Measurements from ENCODE around the gene KLF15. TPM values are rescaled to one million over a fixed set of nuclear protein-coding genes. Genes with fewer than 3 reads are reported as not detected.

The KLF15 gene
- total RNA-seq, 1 donor from 2014 or later = not detected

DNA sequence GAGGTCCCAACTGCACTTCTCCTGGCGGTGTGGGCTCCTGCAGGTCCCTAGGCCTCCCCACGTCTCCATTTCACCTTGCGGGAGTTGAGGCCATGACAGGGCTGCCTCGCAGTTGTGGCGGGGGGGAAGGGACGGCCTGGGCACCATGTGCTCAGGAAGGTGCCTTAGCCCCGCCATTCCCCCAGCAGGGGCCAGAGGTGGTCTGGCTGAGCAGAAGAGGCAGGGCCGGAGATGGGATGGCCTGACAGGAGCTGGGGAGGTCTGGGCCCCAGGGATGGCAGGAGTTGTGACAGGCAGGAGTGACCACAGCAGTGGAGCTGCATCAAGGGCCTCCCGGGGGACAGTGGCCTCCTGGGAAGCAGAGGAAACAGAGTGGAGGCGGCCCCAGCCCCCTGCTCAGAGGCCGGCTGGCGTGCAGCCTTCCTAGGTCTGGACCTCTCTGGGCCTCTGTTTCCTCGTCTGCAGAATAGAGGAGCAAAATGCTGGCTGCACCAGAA is 18.7 kb upstream of the KLF15 start:
- no peak for DNase-seq (ENCODE audit: low read depth)
- TF ChIP-seq, protein P1, sequence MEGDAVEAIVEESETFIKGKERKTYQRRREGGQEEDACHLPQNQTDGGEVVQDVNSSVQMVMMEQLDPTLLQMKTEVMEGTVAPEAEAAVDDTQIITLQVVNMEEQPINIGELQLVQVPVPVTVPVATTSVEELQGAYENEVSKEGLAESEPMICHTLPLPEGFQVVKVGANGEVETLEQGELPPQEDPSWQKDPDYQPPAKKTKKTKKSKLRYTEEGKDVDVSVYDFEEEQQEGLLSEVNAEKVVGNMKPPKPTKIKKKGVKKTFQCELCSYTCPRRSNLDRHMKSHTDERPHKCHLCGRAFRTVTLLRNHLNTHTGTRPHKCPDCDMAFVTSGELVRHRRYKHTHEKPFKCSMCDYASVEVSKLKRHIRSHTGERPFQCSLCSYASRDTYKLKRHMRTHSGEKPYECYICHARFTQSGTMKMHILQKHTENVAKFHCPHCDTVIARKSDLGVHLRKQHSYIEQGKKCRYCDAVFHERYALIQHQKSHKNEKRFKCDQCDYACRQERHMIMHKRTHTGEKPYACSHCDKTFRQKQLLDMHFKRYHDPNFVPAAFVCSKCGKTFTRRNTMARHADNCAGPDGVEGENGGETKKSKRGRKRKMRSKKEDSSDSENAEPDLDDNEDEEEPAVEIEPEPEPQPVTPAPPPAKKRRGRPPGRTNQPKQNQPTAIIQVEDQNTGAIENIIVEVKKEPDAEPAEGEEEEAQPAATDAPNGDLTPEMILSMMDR (conservative IDR thresholded peaks at IDR 0.05; ENCODE audit: low read depth, low read length) = no peak
- H3K4me3 ChIP-seq (ENCODE audit: low read depth, low read length) = no peak overlapping the region

DNA sequence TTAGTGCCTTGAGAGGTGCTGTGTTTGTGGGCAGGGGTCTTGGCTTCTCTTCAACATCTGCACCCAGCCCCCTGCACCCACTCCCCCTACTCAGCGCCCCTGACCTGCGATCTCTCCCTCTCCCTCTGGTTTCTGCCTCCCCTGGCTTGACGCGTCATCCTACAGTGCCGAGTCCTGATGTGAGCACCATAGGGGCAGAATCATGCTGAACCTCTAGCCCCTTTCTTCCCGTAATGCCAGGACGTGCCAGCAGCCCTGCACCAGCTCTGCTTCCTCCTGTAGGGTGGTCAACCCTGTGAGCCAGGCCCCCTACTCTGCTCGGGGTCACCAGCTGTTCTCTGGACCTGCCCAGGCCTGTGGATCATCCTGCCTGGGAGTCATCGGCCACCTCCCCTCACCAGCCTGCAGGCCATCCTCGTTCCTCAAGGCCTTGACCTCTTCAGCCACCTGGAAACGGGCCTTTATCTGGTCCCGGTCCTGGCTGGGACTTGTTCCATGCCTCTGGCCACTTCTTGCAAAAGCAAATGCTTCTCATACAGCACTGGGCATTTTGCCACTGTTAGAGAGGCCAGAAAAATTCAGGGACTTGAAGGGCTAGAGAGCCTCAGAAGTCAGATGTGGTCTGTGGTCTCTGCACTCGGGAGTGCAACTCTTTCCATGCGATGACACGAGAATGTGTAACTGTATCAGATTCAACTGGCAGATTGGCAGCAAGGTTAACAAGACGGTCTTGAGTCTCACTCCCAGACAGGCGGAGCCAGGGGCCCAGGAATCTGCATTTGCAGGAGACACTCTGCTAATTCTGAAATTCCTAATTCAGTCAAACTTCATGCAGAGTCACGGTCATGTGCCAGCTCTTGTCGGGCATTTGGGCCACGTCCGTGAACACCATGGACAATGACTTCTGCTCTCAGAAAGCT is 16.7 kb upstream of the KLF15 start:
- no peak for DNase-seq (ENCODE audit: low read depth)

DNA sequence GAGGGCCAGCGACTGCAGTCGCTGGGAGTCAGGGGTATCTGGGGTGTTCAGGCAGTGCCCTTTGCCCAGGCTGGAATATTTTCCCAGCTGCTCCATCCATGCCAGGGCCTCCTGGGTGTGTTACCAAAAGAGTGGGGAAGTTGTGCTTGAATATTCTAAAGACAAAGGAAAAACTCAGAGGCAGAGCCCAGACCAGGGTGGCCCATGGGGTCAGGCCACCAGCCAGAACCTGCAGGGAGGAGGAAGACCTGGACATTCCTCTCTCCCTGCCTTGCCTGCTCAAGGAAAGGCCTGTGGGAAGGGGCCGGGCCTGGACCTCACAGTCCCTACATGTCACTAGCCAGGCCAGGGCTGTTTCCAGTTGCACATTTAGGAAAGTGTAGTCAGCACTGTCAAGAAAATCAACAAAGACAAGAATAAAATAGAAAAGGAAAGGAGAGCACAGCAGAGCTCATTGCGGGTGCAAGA is 16.0 kb upstream of the KLF15 start:
- TF ChIP-seq, protein P1 (conservative IDR thresholded peaks at IDR 0.05; ENCODE audit: low read depth, low read length) = no peak
- no peak for DNase-seq (ENCODE audit: low read depth)

More for the DNA sequence above, 16.7 kb upstream of the KLF15 start:
- TF ChIP-seq, protein P1 (conservative IDR thresholded peaks at IDR 0.05; ENCODE audit: low read depth, low read length) = no peak
- no peak overlapping the region for H3K4me3 ChIP-seq (ENCODE audit: low read depth, low read length)

DNA sequence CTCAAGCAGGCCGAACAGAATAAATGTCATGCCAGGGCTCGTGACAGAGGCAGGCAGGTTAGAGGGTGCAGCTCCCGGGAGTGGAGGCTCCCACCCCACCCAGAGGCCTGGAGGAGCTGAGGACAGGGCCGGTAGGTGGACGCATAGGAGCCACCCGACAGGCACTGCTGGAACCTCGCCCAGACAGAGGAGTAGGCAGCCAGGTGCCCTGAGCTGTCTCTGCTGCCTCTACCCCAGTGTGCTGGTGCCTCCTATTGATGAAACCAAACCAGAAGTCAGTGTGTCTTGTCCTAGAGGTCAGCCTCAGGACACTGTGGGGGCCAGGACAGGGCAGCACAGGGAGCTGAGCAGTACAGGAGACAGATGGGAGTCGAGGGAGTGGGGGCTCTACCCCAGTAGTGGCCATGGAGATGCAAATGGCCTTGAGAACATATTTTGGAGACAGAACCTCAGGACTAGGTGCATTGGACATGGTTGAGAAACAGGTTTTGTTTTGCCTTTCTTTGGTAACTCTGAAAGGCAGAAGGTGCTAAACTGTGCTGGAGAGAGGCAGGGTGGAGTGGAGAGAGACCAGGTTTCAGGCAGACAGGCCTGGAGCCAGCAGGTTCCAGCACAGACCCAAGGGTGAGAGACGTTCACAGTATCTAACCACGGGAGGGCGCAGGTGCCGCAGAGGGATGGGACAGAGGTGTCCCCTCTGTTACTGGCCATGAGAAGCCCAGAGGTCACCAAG is 15.4 kb upstream of the KLF15 start:
- no peak for DNase-seq (ENCODE audit: low read depth)
- TF ChIP-seq, protein P1 (conservative IDR thresholded peaks at IDR 0.05; ENCODE audit: low read depth, low read length) = peak; percentile 35
- H3K4me3 ChIP-seq (ENCODE audit: low read depth, low read length) = no peak overlapping the region

More for the DNA sequence above, 16.0 kb upstream of the KLF15 start:
- no peak overlapping the region for H3K4me3 ChIP-seq (ENCODE audit: low read depth, low read length)

DNA sequence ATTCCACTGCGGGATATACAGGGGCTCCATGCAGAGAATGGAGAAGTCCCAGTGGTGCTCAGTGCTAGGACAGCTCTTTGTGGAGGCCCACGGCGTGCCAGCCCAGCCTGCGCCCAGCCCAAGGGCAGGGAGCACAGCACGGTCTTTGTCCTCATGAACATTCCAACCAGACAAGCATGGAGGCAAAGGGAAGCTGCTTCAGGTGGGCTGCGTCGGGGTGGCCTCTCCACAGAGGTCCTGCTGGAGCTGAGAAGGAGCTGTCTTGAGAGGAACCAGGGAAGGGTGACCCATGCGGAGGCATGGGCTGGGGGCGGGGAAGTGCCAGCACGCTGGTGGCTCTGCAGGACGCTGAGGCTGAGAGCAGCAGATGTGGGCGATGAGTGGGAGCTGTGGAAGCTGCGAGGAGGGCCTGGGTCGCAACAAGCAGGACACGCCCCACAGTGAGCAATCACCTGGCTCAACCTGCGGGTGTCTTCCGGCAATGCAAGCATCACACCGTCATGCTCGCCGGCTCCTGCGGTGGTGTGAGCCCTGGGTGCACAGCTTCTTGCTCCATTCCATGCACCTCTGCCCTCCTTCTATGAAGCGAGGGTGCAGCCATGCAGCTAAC is 14.0 kb upstream of the KLF15 start:
- TF ChIP-seq, protein P1 (conservative IDR thresholded peaks at IDR 0.05; ENCODE audit: low read depth, low read length) = no peak
- no peak overlapping the region for H3K4me3 ChIP-seq (ENCODE audit: low read depth, low read length)
- no peak for DNase-seq (ENCODE audit: low read depth)

DNA sequence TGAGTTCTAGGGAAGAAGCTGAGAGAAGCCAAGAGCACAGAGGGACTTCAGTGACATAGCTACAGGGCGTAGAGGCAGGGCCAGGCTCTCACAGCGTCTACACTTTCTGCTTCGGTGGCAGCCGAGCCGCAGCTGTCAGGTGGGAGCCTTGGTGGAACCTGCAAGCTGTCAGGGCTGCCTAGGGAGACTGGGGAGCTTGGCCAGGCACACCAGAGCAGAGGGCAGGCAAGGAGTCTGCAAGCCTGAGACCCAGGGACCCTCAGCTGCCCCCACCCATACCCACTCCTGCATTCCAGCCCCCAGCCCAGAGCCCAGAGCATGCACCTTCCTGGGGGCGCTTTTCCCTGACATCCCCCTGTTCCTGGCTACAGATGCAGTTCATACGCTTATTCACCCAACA is 13.4 kb upstream of the KLF15 start:
- H3K4me3 ChIP-seq (ENCODE audit: low read depth, low read length) = no peak overlapping the region
- DNase-seq (ENCODE audit: low read depth) = no peak
- TF ChIP-seq, protein P1 (conservative IDR thresholded peaks at IDR 0.05; ENCODE audit: low read depth, low read length) = no peak

Data from epithelial cell of proximal tubule (primary cell).